ENCODE data around the gene POLN. TPM values are rescaled to one million over a fixed set of nuclear protein-coding genes. Genes with fewer than 3 reads are reported as not detected.

Gene POLN
- total RNA-seq, 3 donors from 2014 or later: 1.4 to 4.6 (median 1.4) TPM

DNA sequence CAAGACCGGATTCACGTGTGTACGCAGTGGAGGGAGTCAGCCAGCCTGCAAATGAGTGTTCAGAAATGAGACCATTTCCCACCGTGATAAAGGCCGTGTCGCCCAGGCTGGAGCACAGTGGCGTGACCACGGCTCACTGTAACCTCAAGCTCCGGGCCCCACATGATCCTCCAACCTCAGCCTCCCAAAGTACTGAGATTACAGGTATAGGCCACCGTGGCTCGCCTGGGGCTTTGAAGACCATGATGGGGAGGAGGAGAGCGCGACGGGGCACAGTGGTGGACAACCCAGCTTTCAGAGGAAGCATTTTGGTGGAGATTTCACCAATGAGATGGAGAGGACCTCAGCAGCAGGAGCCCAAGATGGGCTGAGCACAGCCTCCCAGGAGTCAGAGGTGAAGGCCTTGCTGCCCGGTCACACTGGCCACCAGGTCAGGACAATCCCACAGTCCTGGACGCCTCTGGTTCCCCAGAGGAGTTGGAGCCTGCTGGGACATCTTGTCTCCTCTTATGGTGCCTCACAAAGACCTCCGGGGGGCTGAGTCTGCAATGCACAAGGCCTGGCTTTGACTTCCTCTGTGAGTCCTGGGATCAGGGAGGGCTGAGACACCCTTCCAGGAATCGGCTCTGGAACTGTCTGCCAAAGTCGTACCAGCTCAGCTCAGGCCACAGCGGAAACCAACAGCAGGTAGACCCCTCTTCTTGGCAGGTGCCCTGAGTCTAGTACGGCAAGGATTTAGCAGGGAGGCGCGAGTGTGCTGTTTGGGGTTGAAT, 42.4 kb upstream of the POLN start:
- no peaks in the 10 kb centered on the region for H3K9me3 ChIP-seq
- ATAC-seq: no peak
- TF ChIP-seq, protein P1, sequence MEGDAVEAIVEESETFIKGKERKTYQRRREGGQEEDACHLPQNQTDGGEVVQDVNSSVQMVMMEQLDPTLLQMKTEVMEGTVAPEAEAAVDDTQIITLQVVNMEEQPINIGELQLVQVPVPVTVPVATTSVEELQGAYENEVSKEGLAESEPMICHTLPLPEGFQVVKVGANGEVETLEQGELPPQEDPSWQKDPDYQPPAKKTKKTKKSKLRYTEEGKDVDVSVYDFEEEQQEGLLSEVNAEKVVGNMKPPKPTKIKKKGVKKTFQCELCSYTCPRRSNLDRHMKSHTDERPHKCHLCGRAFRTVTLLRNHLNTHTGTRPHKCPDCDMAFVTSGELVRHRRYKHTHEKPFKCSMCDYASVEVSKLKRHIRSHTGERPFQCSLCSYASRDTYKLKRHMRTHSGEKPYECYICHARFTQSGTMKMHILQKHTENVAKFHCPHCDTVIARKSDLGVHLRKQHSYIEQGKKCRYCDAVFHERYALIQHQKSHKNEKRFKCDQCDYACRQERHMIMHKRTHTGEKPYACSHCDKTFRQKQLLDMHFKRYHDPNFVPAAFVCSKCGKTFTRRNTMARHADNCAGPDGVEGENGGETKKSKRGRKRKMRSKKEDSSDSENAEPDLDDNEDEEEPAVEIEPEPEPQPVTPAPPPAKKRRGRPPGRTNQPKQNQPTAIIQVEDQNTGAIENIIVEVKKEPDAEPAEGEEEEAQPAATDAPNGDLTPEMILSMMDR (IDR thresholded peaks at IDR 0.05): no peak
- H3K4me1 ChIP-seq (ENCODE audit: low read depth): no peaks in the 10 kb centered on the region
- H3K4me3 ChIP-seq: no peak overlapping the region
- DNase-seq: peak in 2 of 3 donors; percentile 17 to 30
- no peaks in the 10 kb centered on the region for H3K36me3 ChIP-seq (ENCODE audit: low read depth)
- intact Hi-C loops (cut with DNase I, micrococcal nuclease): no loop called here

DNA sequence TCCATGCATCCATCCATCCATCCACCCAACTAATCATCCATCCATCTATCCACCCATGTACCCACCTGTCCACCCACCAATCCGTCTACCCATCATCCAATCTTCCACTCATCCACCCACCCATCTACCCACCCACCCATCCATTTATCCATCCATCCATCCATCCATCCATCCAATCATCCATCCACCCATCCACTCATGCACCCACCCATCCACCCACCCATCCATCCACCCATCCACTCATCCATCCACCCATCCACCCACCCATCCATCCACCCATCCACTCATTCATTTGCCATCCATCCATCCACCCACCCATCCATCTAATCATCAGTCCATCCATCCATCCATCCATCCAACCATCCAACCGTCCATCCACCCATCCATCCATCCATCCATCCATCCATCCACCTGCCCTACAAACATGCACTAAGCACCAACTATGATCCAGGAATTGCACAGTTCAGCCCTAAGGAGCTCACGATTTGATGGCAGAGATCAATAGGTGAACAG, 41.3 kb upstream of the POLN start:
- Histone ChIP-seq H3K36me3 (ENCODE audit: low read depth) (no peaks in the 10 kb centered on the region), H3K9me3 (no peaks in the 10 kb centered on the region), H3K4me1 (ENCODE audit: low read depth) (no peaks in the 10 kb centered on the region), H3K4me3 (no peak overlapping the region)
- ATAC-seq (no peak), DNase-seq (no peak)
- intact Hi-C loops (cut with DNase I, micrococcal nuclease): no loop called here
- TF ChIP-seq, protein P1 (IDR thresholded peaks at IDR 0.05): no peak

DNA sequence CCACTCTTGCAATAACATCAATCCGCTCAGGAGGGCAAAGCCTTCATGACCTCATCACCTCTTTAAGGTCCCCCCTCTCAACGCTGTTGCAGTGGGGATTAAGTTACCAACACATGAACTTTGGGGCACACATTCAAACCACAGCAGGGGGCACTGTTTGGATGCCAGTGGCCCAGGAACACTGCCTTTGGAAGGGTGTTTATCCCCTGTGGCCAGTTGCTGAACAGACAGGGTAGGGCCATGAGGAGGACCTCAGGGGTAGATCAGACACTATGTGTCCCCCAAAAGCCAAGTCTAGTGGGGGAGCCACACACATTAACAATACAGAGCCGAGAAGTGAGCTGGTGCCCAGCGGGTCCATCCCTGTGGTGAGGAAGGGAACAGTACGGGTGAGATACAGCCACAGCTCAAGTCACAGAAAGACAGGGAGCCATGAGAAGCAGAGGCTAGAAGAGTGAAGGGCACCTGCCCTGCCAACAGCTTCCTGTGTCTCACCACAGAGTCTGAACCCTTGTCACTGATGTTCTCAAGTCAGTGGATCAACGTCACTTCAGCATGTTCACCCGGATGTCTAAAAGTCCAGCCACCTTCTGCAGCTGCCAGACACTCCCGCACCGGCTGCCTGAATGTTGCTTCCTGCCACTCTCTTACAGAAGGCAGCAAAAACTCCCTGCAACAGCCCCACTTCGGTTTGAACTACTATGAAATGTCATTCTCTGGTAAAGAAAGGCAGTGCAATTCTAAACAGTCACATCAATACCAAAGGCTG, 39.8 kb upstream of the POLN start:
- DNase-seq: peak; percentile 24 to 70 (median 38)
- ATAC-seq: peak; percentile 85
- no peaks in the 10 kb centered on the region for H3K36me3 ChIP-seq (ENCODE audit: low read depth)
- H3K4me1 ChIP-seq (ENCODE audit: low read depth): no peaks in the 10 kb centered on the region
- H3K9me3 ChIP-seq: no peaks in the 10 kb centered on the region
- TF ChIP-seq, protein P1 (IDR thresholded peaks at IDR 0.05): no peak
- H3K4me3 ChIP-seq: no peak overlapping the region
- intact Hi-C loops (cut with DNase I, micrococcal nuclease): no loop called here

DNA sequence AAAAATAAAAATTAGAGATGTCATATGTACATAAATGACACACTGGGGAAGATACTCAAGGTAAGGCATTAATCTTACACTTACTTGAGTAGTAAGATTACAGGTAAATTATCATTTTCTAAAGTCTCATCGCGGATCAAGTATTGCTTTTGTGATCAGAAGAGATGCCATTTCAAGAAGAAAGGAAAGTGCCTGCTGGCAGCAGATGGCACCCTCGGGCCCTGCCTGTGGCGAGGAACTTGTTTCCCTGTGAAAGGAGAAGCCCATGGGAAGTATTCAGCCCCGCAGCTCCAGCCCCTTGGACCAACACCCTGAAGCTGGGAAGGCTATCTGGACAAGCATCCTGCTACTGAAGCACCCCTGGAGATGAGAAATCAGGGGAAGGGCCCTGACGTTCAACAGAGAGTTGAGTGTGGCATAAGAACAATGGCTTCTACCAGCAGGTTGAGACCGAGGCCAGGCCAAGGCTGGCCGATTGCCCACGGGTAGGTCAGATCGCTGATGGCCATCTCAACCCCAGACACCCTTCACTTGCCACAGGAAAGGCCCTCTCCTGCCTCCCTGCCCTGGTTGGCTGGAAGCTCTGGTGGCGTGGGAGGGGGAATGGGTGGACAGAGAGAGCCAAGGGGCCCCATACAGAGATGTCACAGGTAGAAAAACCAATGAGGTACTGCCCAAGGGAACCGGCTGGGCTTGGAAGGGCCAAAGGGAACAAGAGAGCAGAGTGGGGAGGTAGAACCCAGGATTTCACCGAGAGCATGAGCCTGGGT, 38.8 kb upstream of the POLN start:
- Histone ChIP-seq H3K4me3 (no peak overlapping the region), H3K36me3 (ENCODE audit: low read depth) (no peaks in the 10 kb centered on the region), H3K9me3 (no peaks in the 10 kb centered on the region), H3K4me1 (ENCODE audit: low read depth) (no peaks in the 10 kb centered on the region)
- TF ChIP-seq, protein P1 (IDR thresholded peaks at IDR 0.05): no peak
- intact Hi-C loops (cut with DNase I, micrococcal nuclease): no loop called here
- DNase-seq: peak in 2 of 3 donors; percentile 41 to 56
- no peak for ATAC-seq

DNA sequence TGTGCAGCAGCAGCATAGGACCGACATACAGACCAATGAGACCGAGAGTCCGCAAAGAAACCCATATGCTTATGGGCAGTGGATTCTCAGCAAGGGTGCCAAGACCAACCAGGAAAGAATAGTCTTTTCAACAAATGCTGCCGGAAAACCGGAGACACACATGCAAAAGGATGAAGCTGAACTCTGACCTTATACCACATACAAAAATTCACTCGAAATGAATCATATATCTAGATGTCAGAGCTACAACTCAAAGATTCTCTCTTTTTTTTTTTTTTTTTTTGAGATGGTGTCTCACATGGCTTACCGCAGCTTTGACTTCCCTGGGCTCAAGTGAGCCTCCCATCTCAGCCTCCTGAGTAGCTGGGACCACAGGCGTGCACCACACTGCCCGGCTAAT, 36.0 kb upstream of the POLN start:
- TF ChIP-seq, protein P1 (IDR thresholded peaks at IDR 0.05): no peak

More for the DNA sequence above, 36.0 kb upstream of the POLN start:
- intact Hi-C loops (cut with DNase I, micrococcal nuclease): no loop called here
- Histone ChIP-seq H3K36me3 (ENCODE audit: low read depth) (no peaks in the 10 kb centered on the region), H3K9me3 (no peaks in the 10 kb centered on the region), H3K4me1 (ENCODE audit: low read depth) (no peaks in the 10 kb centered on the region), H3K4me3 (no peak overlapping the region)
- DNase-seq (no peak), ATAC-seq (no peak)

Measured in mucosa of descending colon (tissue), 3 donors.